GM12878 (cell line): ENCODE data around the gene WARS2. TPM values are rescaled to one million over a fixed set of nuclear protein-coding genes. Genes with fewer than 3 reads are reported as not detected.

Experiments
- ATAC-seq: fragments of 200-7000 bp; cut with Tn5 transposase; 3 replicates; pipeline ENCODE4 v1.9.1; 2020; ENCODE audit warnings: mild to moderate bottlenecking, moderate library complexity
- BruUV-seq: library from RNA; stranded (reverse); fragments of 400-500 nt; replicated peaks from 2 replicates; lab custom pipeline; 2021; lab: Mats Ljungman, UMichigan
- CTCF ChIA-PET: fragments of 300-600 bp; sonication (Branson Sonifier 250); formaldehyde crosslinking; extraction: SDS; loops from one replicate; lab custom pipeline; 2021; ENCODE audit warnings: inconsistent platforms; lab: Yijun Ruan, JAX
- POLR2A ChIA-PET: fragments of 350-600 bp; formaldehyde crosslinking; extraction: SDS; loops from one replicate; lab custom pipeline; 2021; ENCODE audit warnings: inconsistent platforms; lab: Charles Lee
- RAD21 ChIA-PET: fragments of 300-600 bp; sonication (Branson Sonifier 250); formaldehyde crosslinking; loops from one replicate; lab custom pipeline; 2023; ENCODE audit warnings: antibody characterized with exemption; ENCODE audit not compliant: unreplicated experiment; lab: Charles Lee
- SMC1A ChIA-PET: fragments of 300-600 bp; sonication (Branson Sonifier 250); formaldehyde crosslinking; loops from one replicate; lab custom pipeline; 2023; ENCODE audit not compliant: unreplicated experiment, uncharacterized antibody; lab: Charles Lee
- DNase-seq: peaks from one replicate; pipeline ENCODE4 v3.0.0-alpha.2; 2011; ENCODE audit warnings: low read depth, low spot score
- FAIRE-seq: peaks from 3 replicates; lab custom pipeline; 2011; peaks lifted over from hg19 to GRCh38; lab: Jason Lieb, UNC
- H2AFZ ChIP-seq: 2 replicates; pipeline ENCODE4 v1.6.0; 2011; ENCODE audit warnings: low read depth, low read length, control low read depth; ENCODE audit not compliant: control insufficient read depth
- H3K27ac ChIP-seq: 2 replicates; pipeline ENCODE4 v1.5.1; 2011; ENCODE audit warnings: control low read depth; ENCODE audit not compliant: control insufficient read depth, insufficient read depth
- H3K27me3 ChIP-seq, 2 experiments: replicated peaks in 1 of 2; 2 replicates each; pipeline versions ENCODE4 v1.6.0 to v1.6.1; 2011; ENCODE audit warnings: low read length in 1 of 2; ENCODE audit not compliant: control insufficient read depth in 2 of 2, insufficient read depth in 2 of 2
- H3K36me3 ChIP-seq, 2 experiments: 2 replicates each; pipeline ENCODE4 v1.5.1; 2011; ENCODE audit warnings: low read length in 1 of 2; ENCODE audit not compliant: control insufficient read depth in 2 of 2, insufficient read depth in 2 of 2
- H3K4me1 ChIP-seq: 2 replicates; pipeline ENCODE4 v1.6.1; 2011; ENCODE audit warnings: mild to moderate bottlenecking, low read length, moderate library complexity, mixed read lengths; ENCODE audit not compliant: control insufficient read depth, insufficient read depth
- H3K4me2 ChIP-seq: 2 replicates; pipeline ENCODE4 v1.6.0; 2011; ENCODE audit warnings: control low read depth; ENCODE audit not compliant: control insufficient read depth, insufficient read depth
- H3K4me3 ChIP-seq: fragments of 200-600 bp; sonication (generic); 2 replicates; pipeline ENCODE4 v1.5.1; 2016
- H3K79me2 ChIP-seq: 2 replicates; pipeline ENCODE4 v1.6.0; 2011; ENCODE audit warnings: low read length; ENCODE audit not compliant: control insufficient read depth, insufficient read depth
- H3K9ac ChIP-seq: 2 replicates; pipeline ENCODE4 v1.8.0; 2011; ENCODE audit warnings: low read length, control low read depth, mixed read lengths; ENCODE audit not compliant: control insufficient read depth, insufficient read depth
- H3K9me3 ChIP-seq: replicated peaks from 3 replicates; pipeline ENCODE4 v1.5.1; 2011; ENCODE audit warnings: mild to moderate bottlenecking, low read length; ENCODE audit not compliant: control insufficient read depth, insufficient read depth
- H4K20me1 ChIP-seq: 2 replicates; pipeline ENCODE4 v1.6.0; 2011; ENCODE audit not compliant: control insufficient read depth, insufficient read depth
- BCL11A ChIP-seq: IDR thresholded peaks from 2 replicates; pipeline ENCODE4 v1.6.1; 2011; ENCODE audit warnings: low read depth, low read length
- BRCA1 ChIP-seq: IDR thresholded peaks from 2 replicates; pipeline ENCODE4 v1.6.1; 2011; ENCODE audit warnings: low read depth, low read length, improper control_type of control experiment
- CHD2 ChIP-seq: IDR thresholded peaks from 2 replicates; pipeline ENCODE4 v1.6.1; 2011; ENCODE audit warnings: low read depth, low read length, improper control_type of control experiment, borderline replicate concordance
- NFIC ChIP-seq: IDR thresholded peaks from 2 replicates; pipeline ENCODE4 v1.6.1; 2012; ENCODE audit warnings: low read depth, mild to moderate bottlenecking, inconsistent platforms, low read length, moderate library complexity
- TAF1 ChIP-seq: IDR thresholded peaks from 2 replicates; pipeline ENCODE4 v1.6.1; 2011; ENCODE audit warnings: mild to moderate bottlenecking, low read depth, low read length, borderline replicate concordance
- ZBTB4 ChIP-seq: fragments of 450-650 bp; formaldehyde crosslinking; IDR thresholded peaks from 2 replicates; pipeline ENCODE4 v1.4.0; 2022; ENCODE audit warnings: mild to moderate bottlenecking, moderate library complexity
- WGBS: methylation state at CpG from one replicate; pipeline ENCODE4 v1.1.6; 2016; ENCODE audit warnings: low lambda C conversion rate; ENCODE audit not compliant: insufficient replicate concordance, insufficient coverage; ENCODE audit errors: missing lambda C conversion rate; 5-methylcytosine and 5-hydroxymethylcytosine counted together
- in situ Hi-C: fragments of 300-500 bp; cut with MboI; formaldehyde crosslinking; loops from 9 replicates; pipeline ENCODE4 v1.14.3; 2018; ENCODE audit warnings: mixed read lengths
- intact Hi-C: fragments of 100-400 bp; cut with micrococcal nuclease; formaldehyde crosslinking; loops from one replicate; pipeline ENCODE4 v1.14.2; 2022; ENCODE audit not compliant: unreplicated experiment
- polyA plus RNA-seq, 11 experiments: library from polyadenylated mRNA; depleted of rRNA in 4 of 11; unstranded in 6 of 11; stranded (reverse) in 5 of 11; fragments of >200 nt; fragmentation: Nextera tagmentation in 4 of 11; fragmentation: Illumina TruSeq in 1 of 11; extraction: Ambion mirVana in 4 of 11; extraction: Trizol in 1 of 11; gene quantifications; 1 replicate in 1 of 11; 2 replicates in 10 of 11; pipeline versions ENCODE4 v1.2.1 to v1.2.3, GENCODE V29; 2011 to 2016; ENCODE audit warnings: inconsistent platforms in 2 of 11, missing spikeins in 2 of 11, low read depth in 1 of 11
- total RNA-seq, 4 experiments: library from RNA; depleted of rRNA in 3 of 4; stranded (reverse); fragments of >200 nt in 3 of 4; fragmentation: Illumina TruSeq in 1 of 4; extraction: Trizol in 1 of 4; gene quantifications; 2 replicates each; pipeline versions ENCODE4 v1.2.1 to v1.2.3, GENCODE V29; 2013 to 2021

The WARS2 gene
- total and polyA plus RNA-seq, 10 of the 15 experiments (the other 5 are each of a cell fraction or from before 2014, with no cell fraction given) = 5.5 to 22.2 (median 14.4) TPM

GRCh38 chr1:118984086-118984721 is 156.2 kb downstream of the WARS2 start:
- no peak overlapping the region for H3K4me2 ChIP-seq
- ChIA-PET POLR2A (no interaction called here), CTCF (interaction anchor here (1.3 kb wide), 1 partner anchor 25 kb away, joined by 3 read pairs; no protein-coding TSS in a partner anchor), RAD21 (no interaction called here), SMC1A (no interaction called here)
- peaks cover 16 to 40% of the 10 kb centered on the region in 2 experiments for H3K27me3 ChIP-seq
- no peaks in the 10 kb centered on the region for H3K79me2 ChIP-seq
- no peak for ATAC-seq
- in situ Hi-C loops = no loop called here
- FAIRE-seq = no peak
- no peak for DNase-seq
- H3K36me3 ChIP-seq = no peaks in the 10 kb centered on the region
- no peak overlapping the region for H3K9ac ChIP-seq
- BruUV-seq = no TSS peak
- TF ChIP-seq CHD2 = no peak
- no peak for TF ChIP-seq NFIC
- no peak for TF ChIP-seq ZBTB4
- TF ChIP-seq BCL11A = no peak
- no peak for TF ChIP-seq BRCA1
- no peak for TF ChIP-seq TAF1
- intact Hi-C loops = no loop called here
- H3K9me3 ChIP-seq = peaks cover 4% of the 10 kb centered on the region; the same call in 2 of the 3 replicates
- WGBS = 70% methylated on average over 43 of the region's 43 CpGs
- no peak overlapping the region for H3K4me3 ChIP-seq
- no peak overlapping the region for H2AFZ ChIP-seq
- H4K20me1 ChIP-seq = no peaks in the 10 kb centered on the region
- H3K27ac ChIP-seq = no peak overlapping the region
- no peaks in the 10 kb centered on the region for H3K4me1 ChIP-seq
